ENCODE results near the gene DOCK8. TPM values are rescaled to one million over a fixed set of nuclear protein-coding genes. Genes with fewer than 3 reads are reported as not detected.

DOCK8 gene
- polyA plus RNA-seq, 1 donor (not counting 4 experiments of a cell fraction or from before 2014, with no cell fraction given), result 1.5 TPM

- dilution Hi-C loops (cut with MboI; ENCODE audit: extremely low pct_ligation_motif_present, low sequenced_read_pairs), result no loop called here
- no peak overlapping the region for H3K27ac ChIP-seq (ENCODE audit: control insufficient read depth, insufficient read depth, low read length)
Observed at GRCh38 chr9:437066-437465, 222.4 kb downstream of the DOCK8 start.

GRCh38 chr9:437574-438001, 222.9 kb downstream of the DOCK8 start:
- no peaks in the 10 kb centered on the region for H3K9me3 ChIP-seq (ENCODE audit: control insufficient read depth, low read depth, low read length)
- H3K36me3 ChIP-seq (ENCODE audit: control insufficient read depth in 2 of 2, extremely low read depth in 1 of 2, insufficient read depth in 2 of 2, low read length in 2 of 2), result no peaks in the 10 kb centered on the region
- no peak overlapping the region for H3K9ac ChIP-seq (ENCODE audit: control insufficient read depth, extremely low read depth, insufficient read depth, low read length)
- no peak overlapping the region for H3K4me2 ChIP-seq (ENCODE audit: control insufficient read depth, extremely low read depth, insufficient read depth, low read depth, low read length)
- TF ChIP-seq CTCF (optimal IDR thresholded peaks at IDR 0.05 in 1 of 3, IDR thresholded peaks at IDR 0.05 in 1 of 3, conservative IDR thresholded peaks at IDR 0.05 in 1 of 3; ENCODE audit: extremely low read depth in 1 of 3, insufficient read depth in 2 of 3, low read length in 3 of 3), result no peak
- no peak for FAIRE-seq
- no peak overlapping the region for H3K27ac ChIP-seq (ENCODE audit: control insufficient read depth, insufficient read depth, low read length)
- no peaks in the 10 kb centered on the region for H3K4me1 ChIP-seq (ENCODE audit: control insufficient read depth, extremely low read depth, insufficient read depth, low read length)
- H2AFZ ChIP-seq (ENCODE audit: control insufficient read depth, low read length), result no peak overlapping the region
- no peaks in the 10 kb centered on the region for H3K79me2 ChIP-seq (ENCODE audit: control insufficient read depth, insufficient read depth, low read length)
- H3K4me3 ChIP-seq (ENCODE audit: control insufficient read depth in 2 of 3, extremely low read depth in 1 of 3, insufficient read depth in 2 of 3, low read depth in 1 of 3, low read length in 3 of 3), result no peak overlapping the region
- no peaks in the 10 kb centered on the region for H3K9me1 ChIP-seq (ENCODE audit: control insufficient read depth, extremely low read depth, insufficient read depth, low read length)
- dilution Hi-C loops (cut with MboI; ENCODE audit: extremely low pct_ligation_motif_present, low sequenced_read_pairs), result no loop called here
- no peaks in the 10 kb centered on the region for H3K27me3 ChIP-seq (ENCODE audit: control insufficient read depth, extremely low read depth, insufficient read depth, low read length)
- DNase-seq (ENCODE audit: low read depth, low spot score), result no peak
- H4K20me1 ChIP-seq (ENCODE audit: control insufficient read depth, extremely low read depth, insufficient read depth, low read length), result no peaks in the 10 kb centered on the region

More at GRCh38 chr9:437066-437465, 222.4 kb downstream of the DOCK8 start:
- Histone ChIP-seq H4K20me1 (ENCODE audit: control insufficient read depth, extremely low read depth, insufficient read depth, low read length) (no peaks in the 10 kb centered on the region), H3K9ac (ENCODE audit: control insufficient read depth, extremely low read depth, insufficient read depth, low read length) (no peak overlapping the region), H3K79me2 (ENCODE audit: control insufficient read depth, insufficient read depth, low read length) (no peaks in the 10 kb centered on the region), H3K27me3 (ENCODE audit: control insufficient read depth, extremely low read depth, insufficient read depth, low read length) (no peaks in the 10 kb centered on the region), H3K4me2 (ENCODE audit: control insufficient read depth, extremely low read depth, insufficient read depth, low read depth, low read length) (no peak overlapping the region), H3K9me3 (ENCODE audit: control insufficient read depth, low read depth, low read length) (no peaks in the 10 kb centered on the region), H2AFZ (ENCODE audit: control insufficient read depth, low read length) (no peak overlapping the region), H3K9me1 (ENCODE audit: control insufficient read depth, extremely low read depth, insufficient read depth, low read length) (no peaks in the 10 kb centered on the region), H3K4me3 (ENCODE audit: control insufficient read depth in 2 of 3, extremely low read depth in 1 of 3, insufficient read depth in 2 of 3, low read depth in 1 of 3, low read length in 3 of 3) (no peak overlapping the region), H3K36me3 (ENCODE audit: control insufficient read depth in 2 of 2, extremely low read depth in 1 of 2, insufficient read depth in 2 of 2, low read length in 2 of 2) (no peaks in the 10 kb centered on the region), H3K4me1 (ENCODE audit: control insufficient read depth, extremely low read depth, insufficient read depth, low read length) (no peaks in the 10 kb centered on the region)
- no peak for DNase-seq (ENCODE audit: low read depth, low spot score)
- FAIRE-seq, result no peak
- TF ChIP-seq EZH2 (IDR thresholded peaks at IDR 0.05; ENCODE audit: low read length), result no peak
- no peak for TF ChIP-seq CTCF (optimal IDR thresholded peaks at IDR 0.05 in 1 of 3, IDR thresholded peaks at IDR 0.05 in 1 of 3, conservative IDR thresholded peaks at IDR 0.05 in 1 of 3; ENCODE audit: extremely low read depth in 1 of 3, insufficient read depth in 2 of 3, low read length in 3 of 3)
